ENCODE data around the gene FMO2.
"Not testable (repeated sequence)": the region's sequence is repeated elsewhere in the genome, so short reads cannot be mapped to it uniquely, and the experiment has no call there.

FMO2 gene

GRCh38 chr1:171221665-171222591 lies 36.8 kb downstream of the FMO2 start:
- no peak for DNase-seq

- no peak for DNase-seq
These were observed 37.8 kb downstream of the FMO2 start for GRCh38 chr1:171222936-171223335.

- not testable (repeated sequence) for DNase-seq
These were observed 39.2 kb downstream of the FMO2 start for GRCh38 chr1:171224257-171224656.

GRCh38 chr1:171226747-171227370 lies 41.8 kb downstream of the FMO2 start:
- peak in 1 of 2 donors; percentile 4 for DNase-seq

- DNase-seq, result no peak
These were observed 46.2 kb downstream of the FMO2 start for GRCh38 chr1:171231326-171231725.

GRCh38 chr1:171233183-171233582 lies 48.1 kb downstream of the FMO2 start:
- DNase-seq, result no peak

GRCh38 chr1:171236231-171236630 lies 51.1 kb downstream of the FMO2 start:
- not testable (repeated sequence) for DNase-seq

- DNase-seq, result no peak
These were observed 58.8 kb downstream of the FMO2 start for GRCh38 chr1:171243878-171244277.

- DNase-seq, result peak in 1 of 2 donors; percentile 4
These were observed 60.5 kb downstream of the FMO2 start for GRCh38 chr1:171245458-171246064.

GRCh38 chr1:171247501-171247900 lies 62.4 kb downstream of the FMO2 start:
- DNase-seq, result no peak

GRCh38 chr1:171248302-171248701 lies 63.2 kb downstream of the FMO2 start, which contains the start of gene FMO1:
Gene FMO1, plus strand, starts transcription at chr1:171248494. Its CDS starts 9,594 bp downstream, at chr1:171258088.
- DNase-seq, result no peak

- DNase-seq, result no peak
These were observed 63.7 kb downstream of the FMO2 start for GRCh38 chr1:171248841-171249240.

- DNase-seq, result no peak
These were observed 65.2 kb downstream of the FMO2 start for GRCh38 chr1:171250263-171250662.

GRCh38 chr1:171251042-171251951 lies 66.2 kb downstream of the FMO2 start:
- peak; percentile 22 to 44 for DNase-seq

GRCh38 chr1:171251952-171252300 lies 66.8 kb downstream of the FMO2 start:
- no peak for DNase-seq

GRCh38 chr1:171252482-171252881 lies 67.4 kb downstream of the FMO2 start:
- no peak for DNase-seq

GRCh38 chr1:171254859-171255258 lies 69.8 kb downstream of the FMO2 start:
- no peak for DNase-seq

- DNase-seq, result no peak
These were observed 72.0 kb downstream of the FMO2 start for GRCh38 chr1:171256940-171257606.

- no peak for DNase-seq
These were observed 72.5 kb downstream of the FMO2 start for GRCh38 chr1:171257607-171258076.

GRCh38 chr1:171258429-171258828 lies 73.3 kb downstream of the FMO2 start:
- no peak for DNase-seq

- DNase-seq, result no peak
These were observed 73.8 kb downstream of the FMO2 start for GRCh38 chr1:171258943-171259342.

Data from stimulated activated CD4-positive, alpha-beta T cell treated with anti-CD3 and anti-CD28 coated beads, Interleukin-2, amount 100 ng/mL, for 24 hours (primary cell).